Measurements from ENCODE around the gene DCLRE1C.
"Not testable (repeated sequence)": the region's sequence is repeated elsewhere in the genome, so short reads cannot be mapped to it uniquely, and the experiment has no call there.

The DCLRE1C gene

DNA sequence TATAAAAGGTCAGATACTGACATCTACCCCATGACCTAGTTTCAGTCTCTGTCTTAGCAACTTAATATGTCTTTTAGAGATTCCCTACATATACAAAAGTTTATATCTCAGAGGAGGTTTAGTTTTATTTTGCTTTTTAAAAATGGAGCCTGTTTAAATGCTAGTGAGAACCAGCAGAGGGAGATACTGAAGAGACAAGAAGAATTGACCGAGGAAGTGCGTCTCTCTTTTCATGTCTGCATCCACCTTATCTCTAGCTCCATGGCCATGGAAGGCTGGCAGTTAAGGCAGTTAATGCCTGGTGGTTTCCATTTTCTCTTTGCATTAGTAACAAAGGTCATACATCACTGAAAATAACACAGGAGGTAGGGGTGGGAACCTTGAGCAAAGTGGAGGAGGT lies 64.6 kb downstream of the DCLRE1C start:
- WGBS (ENCODE audit: insufficient coverage, insufficient read length), result no CpG with 5 or more reads among the region's 2 CpGs
- Histone ChIP-seq H3K27me3 (ENCODE audit: control insufficient read depth, insufficient read depth, low read length) (no peaks in the 10 kb centered on the region), H3K36me3 (ENCODE audit: control insufficient read depth, insufficient read depth, low read length) (no peaks in the 10 kb centered on the region; the same call in 1 of the 2 replicates), H3K4me1 (ENCODE audit: control insufficient read depth, insufficient read depth, low read length) (no peaks in the 10 kb centered on the region), H3K4me3 (ENCODE audit: low read length) (no peak overlapping the region), H3K9me3 (ENCODE audit: control insufficient read depth, insufficient read depth, low read length) (no peaks in the 10 kb centered on the region), H3K27ac (ENCODE audit: low read length) (no peak overlapping the region)
- no peak for DNase-seq (ENCODE audit: low read depth, low spot score)

DNA sequence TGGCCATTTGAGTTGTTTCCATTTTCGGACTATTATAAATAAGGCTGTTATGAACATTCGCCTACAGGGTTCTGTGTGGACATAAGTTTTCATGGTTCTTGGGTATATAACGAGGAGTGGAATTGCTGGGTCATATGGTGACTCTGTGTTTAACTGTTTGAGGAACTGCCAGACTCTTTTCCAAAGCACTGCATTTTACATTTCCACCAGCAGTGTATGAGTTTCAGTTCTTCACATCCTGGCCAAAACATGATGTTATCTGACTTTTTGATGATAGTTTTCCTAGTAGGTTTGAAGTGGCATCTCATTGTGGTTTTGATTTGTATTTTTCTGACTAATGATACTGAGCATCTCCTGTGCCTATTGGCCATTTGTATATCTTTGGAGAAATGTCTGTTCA lies 69.8 kb downstream of the DCLRE1C start:
- no CpG with 5 or more reads among the region's 3 CpGs for WGBS (ENCODE audit: insufficient coverage, insufficient read length)
- no peaks in the 10 kb centered on the region; the same call in 1 of the 2 replicates for H3K36me3 ChIP-seq (ENCODE audit: control insufficient read depth, insufficient read depth, low read length)
- H3K27me3 ChIP-seq (ENCODE audit: control insufficient read depth, insufficient read depth, low read length), result no peaks in the 10 kb centered on the region
- H3K4me1 ChIP-seq (ENCODE audit: control insufficient read depth, insufficient read depth, low read length), result no peaks in the 10 kb centered on the region
- no peak overlapping the region for H3K27ac ChIP-seq (ENCODE audit: low read length)
- DNase-seq (ENCODE audit: low read depth, low spot score), result no peak
- no peak overlapping the region for H3K4me3 ChIP-seq (ENCODE audit: low read length)
- H3K9me3 ChIP-seq (ENCODE audit: control insufficient read depth, insufficient read depth, low read length), result no peaks in the 10 kb centered on the region

DNA sequence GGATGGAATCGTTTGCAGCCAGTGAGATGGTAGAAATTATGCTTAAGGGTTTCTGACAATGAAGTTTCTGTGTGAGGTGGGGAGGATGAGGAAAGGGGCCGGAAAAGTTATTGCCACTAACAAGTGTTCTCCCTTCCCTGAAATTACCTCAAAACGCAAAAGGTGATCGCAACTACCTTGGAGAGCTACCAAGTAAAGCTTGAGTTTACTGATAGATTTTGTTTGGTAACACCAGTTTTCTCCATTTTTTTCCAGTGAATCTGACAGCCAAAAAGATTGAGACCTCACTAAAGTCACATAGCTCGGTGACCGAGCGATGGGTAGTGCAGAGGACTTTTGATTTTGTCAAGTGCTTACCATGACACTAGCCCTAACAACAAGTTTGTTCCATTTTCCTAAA lies 73.7 kb downstream of the DCLRE1C start:
- peak overlapping the region; percentile 24; the same call in 1 of the 2 replicates for H3K4me3 ChIP-seq (ENCODE audit: low read length)
- no peak overlapping the region for H3K27ac ChIP-seq (ENCODE audit: low read length)
- no peaks in the 10 kb centered on the region for H3K27me3 ChIP-seq (ENCODE audit: control insufficient read depth, insufficient read depth, low read length)
- WGBS (ENCODE audit: insufficient coverage, insufficient read length), result no CpG with 5 or more reads among the region's 7 CpGs
- no peaks in the 10 kb centered on the region for H3K36me3 ChIP-seq (ENCODE audit: control insufficient read depth, insufficient read depth, low read length)
- no peaks in the 10 kb centered on the region; the same call in 1 of the 2 replicates for H3K4me1 ChIP-seq (ENCODE audit: control insufficient read depth, insufficient read depth, low read length)
- no peak for DNase-seq (ENCODE audit: low read depth, low spot score)
- H3K9me3 ChIP-seq (ENCODE audit: control insufficient read depth, insufficient read depth, low read length), result no peaks in the 10 kb centered on the region

DNA sequence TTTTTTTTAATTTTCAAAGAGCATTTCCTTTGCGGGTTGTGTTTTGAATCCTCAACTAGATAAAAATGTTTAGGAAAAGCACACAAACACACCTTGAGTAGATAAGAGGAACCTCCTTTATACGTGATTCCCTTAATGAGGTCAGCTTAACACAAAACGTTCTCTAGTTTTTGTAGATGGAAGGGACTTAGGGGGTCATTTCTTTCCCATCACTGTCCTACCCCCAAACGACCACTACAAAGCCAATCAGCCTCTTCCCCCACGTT lies 74.0 kb downstream of the DCLRE1C start:
- Histone ChIP-seq H3K9me3 (ENCODE audit: control insufficient read depth, insufficient read depth, low read length) (no peaks in the 10 kb centered on the region), H3K4me1 (ENCODE audit: control insufficient read depth, insufficient read depth, low read length) (no peaks in the 10 kb centered on the region; the same call in 1 of the 2 replicates), H3K36me3 (ENCODE audit: control insufficient read depth, insufficient read depth, low read length) (no peaks in the 10 kb centered on the region), H3K4me3 (ENCODE audit: low read length) (peak overlapping the region; percentile 24; the same call in 1 of the 2 replicates), H3K27me3 (ENCODE audit: control insufficient read depth, insufficient read depth, low read length) (no peaks in the 10 kb centered on the region), H3K27ac (ENCODE audit: low read length) (no peak overlapping the region)
- no peak for DNase-seq (ENCODE audit: low read depth, low spot score)
- no CpG with 5 or more reads among the region's 5 CpGs for WGBS (ENCODE audit: insufficient coverage, insufficient read length)

DNA sequence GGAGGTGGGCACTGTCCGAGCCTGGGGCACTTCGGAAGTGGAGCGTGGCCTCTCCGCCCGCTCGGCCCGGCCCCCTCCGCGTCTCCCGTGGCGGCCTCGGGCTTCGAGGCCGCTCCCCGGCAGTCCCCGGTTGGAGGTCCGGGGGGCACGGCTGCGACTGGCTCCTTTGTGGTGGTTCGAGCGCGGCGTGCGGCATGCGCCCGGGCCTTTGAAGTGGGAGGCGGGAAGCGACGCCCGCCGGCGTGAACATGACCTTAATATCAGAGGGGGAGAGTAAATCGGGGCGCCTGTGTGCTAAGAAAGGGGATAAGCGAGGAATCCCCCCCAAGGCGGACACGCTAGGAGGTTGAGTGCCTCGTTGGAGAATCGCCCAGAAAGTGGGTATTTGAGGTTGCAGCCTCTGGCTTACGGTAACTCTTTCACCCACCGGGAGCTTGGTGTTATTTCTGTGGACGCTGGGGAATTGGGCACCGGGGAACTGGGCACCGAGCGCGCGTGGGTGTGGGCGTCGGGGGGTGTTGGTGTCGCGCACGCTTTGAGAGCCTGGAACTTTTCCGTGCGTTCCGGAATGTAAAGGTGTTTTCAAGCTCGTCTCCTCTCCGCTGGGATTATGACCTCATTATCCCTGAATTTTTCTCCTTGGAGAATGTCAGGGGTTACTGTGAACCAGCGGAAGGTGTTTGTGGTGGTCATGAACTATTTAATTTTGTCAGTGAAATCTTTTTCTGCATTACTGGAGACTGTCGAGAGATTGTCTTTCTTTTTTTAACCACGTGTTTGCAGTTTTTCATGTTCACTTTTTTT lies 74.6 kb downstream of the DCLRE1C start:
- Histone ChIP-seq H3K27me3 (ENCODE audit: control insufficient read depth, insufficient read depth, low read length) (no peaks in the 10 kb centered on the region), H3K4me3 (ENCODE audit: low read length) (peak overlapping the region; percentile 95), H3K4me1 (ENCODE audit: control insufficient read depth, insufficient read depth, low read length) (no peaks in the 10 kb centered on the region; the same call in 1 of the 2 replicates), H3K9me3 (ENCODE audit: control insufficient read depth, insufficient read depth, low read length) (no peaks in the 10 kb centered on the region), H3K36me3 (ENCODE audit: control insufficient read depth, insufficient read depth, low read length) (no peaks in the 10 kb centered on the region), H3K27ac (ENCODE audit: low read length) (no peak overlapping the region)
- DNase-seq (ENCODE audit: low read depth, low spot score), result no peak
- WGBS (ENCODE audit: insufficient coverage, insufficient read length), result no CpG with 5 or more reads among the region's 60 CpGs

DNA sequence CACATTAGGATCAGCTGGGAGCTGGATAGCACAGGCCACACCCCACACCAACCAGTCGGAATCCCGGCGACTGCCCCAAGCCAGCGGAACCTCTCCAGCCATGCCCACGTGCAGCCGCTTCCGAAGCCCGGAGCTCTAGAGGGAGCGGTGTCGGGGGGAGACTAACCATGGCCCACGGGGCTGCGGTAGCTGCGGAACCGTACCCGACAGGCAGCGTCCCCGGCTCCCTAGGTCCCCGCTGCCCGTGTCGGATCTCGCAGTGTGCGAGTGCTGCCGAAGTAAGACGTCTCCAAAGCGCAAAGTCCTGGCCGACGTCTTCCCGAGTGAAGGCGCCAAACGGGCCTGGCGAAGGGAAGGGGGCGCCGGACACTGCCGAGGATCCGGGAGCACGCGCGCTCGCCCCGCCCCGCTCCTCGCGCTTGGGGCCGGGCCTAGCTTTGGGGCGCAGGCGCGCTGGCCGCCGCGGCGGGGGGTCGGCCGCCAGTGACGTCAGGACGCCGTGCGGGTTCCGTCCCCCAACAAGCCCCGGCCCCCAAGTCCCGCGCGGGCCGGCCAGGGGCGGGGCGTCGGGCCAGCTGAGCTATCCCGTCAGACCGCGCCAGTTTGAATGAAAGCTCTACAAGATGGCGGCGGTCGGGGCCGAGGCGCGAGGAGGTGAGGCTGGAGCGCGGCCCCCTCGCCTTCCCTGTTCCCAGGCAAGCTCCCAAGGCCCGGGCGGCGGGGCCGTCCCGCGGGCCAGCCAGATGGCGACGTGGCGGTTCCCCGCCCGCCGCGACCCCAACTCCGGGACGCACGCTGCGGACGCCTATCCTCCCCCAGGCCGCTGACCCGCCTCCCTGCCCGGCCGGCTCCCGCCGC lies 75.4 kb downstream of the DCLRE1C start, which contains the start of gene SUV39H2:
Gene SUV39H2, plus strand, starts transcription at position 601 of the 858 bp plus-strand sequence. Its CDS starts 23 bp downstream, at position 624.
- Histone ChIP-seq H3K36me3 (ENCODE audit: control insufficient read depth, insufficient read depth, low read length) (no peaks in the 10 kb centered on the region), H3K4me3 (ENCODE audit: low read length) (peak within 1 kb of the TSS; percentile 95), H3K9me3 (ENCODE audit: control insufficient read depth, insufficient read depth, low read length) (no peaks in the 10 kb centered on the region), H3K4me1 (ENCODE audit: control insufficient read depth, insufficient read depth, low read length) (no peaks in the 10 kb centered on the region; the same call in 1 of the 2 replicates), H3K27ac (ENCODE audit: low read length) (no peak within 1 kb of the TSS), H3K27me3 (ENCODE audit: control insufficient read depth, insufficient read depth, low read length) (no peaks in the 10 kb centered on the region)
- DNase-seq (ENCODE audit: low read depth, low spot score), result peak; percentile 61
- no CpG with 5 or more reads among the region's 102 CpGs for WGBS (ENCODE audit: insufficient coverage, insufficient read length)

DNA sequence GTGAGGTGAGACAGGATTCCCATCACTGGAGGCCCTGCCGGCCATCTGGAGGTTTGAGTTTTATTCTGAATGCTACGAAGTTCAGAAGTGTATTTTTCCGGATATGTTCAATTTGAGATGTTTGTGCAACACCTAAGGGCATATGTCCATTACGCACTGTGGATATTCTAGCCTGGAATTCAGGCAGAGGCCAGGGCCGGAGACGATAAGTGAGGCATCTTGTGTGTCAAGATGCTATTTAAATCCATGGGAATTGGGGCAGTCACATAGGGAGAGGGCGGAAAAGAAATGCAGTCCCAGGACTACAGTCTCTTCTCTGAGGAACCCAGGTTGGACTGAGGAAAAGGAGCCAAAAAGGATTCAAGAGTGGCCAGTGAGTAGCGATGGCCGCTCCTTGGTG lies 77.1 kb downstream of the DCLRE1C start:
- no peaks in the 10 kb centered on the region for H3K36me3 ChIP-seq (ENCODE audit: control insufficient read depth, insufficient read depth, low read length)
- WGBS (ENCODE audit: insufficient coverage, insufficient read length), result no CpG with 5 or more reads among the region's 9 CpGs
- H3K4me1 ChIP-seq (ENCODE audit: control insufficient read depth, insufficient read depth, low read length), result no peaks in the 10 kb centered on the region; the same call in 1 of the 2 replicates
- no peak overlapping the region for H3K27ac ChIP-seq (ENCODE audit: low read length)
- no peak overlapping the region for H3K4me3 ChIP-seq (ENCODE audit: low read length)
- no peaks in the 10 kb centered on the region for H3K9me3 ChIP-seq (ENCODE audit: control insufficient read depth, insufficient read depth, low read length)
- no peak for DNase-seq (ENCODE audit: low read depth, low spot score)
- no peaks in the 10 kb centered on the region for H3K27me3 ChIP-seq (ENCODE audit: control insufficient read depth, insufficient read depth, low read length)

DNA sequence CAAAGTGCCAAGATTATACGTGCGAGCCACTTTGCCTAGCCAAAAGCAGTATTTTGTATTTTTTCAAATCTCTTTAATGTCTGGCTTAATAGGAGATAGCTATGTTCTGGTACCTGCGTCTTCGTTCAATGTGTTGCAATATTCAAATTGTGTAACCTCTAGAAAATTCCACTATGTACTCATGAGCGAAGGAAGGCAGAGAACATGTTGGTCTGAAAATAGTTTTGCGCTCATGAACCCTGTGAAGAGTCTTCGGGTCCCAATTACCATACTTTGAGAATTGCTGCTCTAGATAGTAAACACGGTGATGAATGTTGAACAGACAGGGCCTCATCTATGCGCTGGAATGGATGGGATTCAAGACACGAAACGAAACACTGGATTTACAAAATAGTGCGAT lies 78.0 kb downstream of the DCLRE1C start:
- H3K27ac ChIP-seq (ENCODE audit: low read length), result no peak overlapping the region
- WGBS (ENCODE audit: insufficient coverage, insufficient read length), result no CpG with 5 or more reads among the region's 12 CpGs
- no peak overlapping the region for H3K4me3 ChIP-seq (ENCODE audit: low read length)
- H3K4me1 ChIP-seq (ENCODE audit: control insufficient read depth, insufficient read depth, low read length), result no peaks in the 10 kb centered on the region; the same call in 1 of the 2 replicates
- no peaks in the 10 kb centered on the region for H3K9me3 ChIP-seq (ENCODE audit: control insufficient read depth, insufficient read depth, low read length)
- H3K36me3 ChIP-seq (ENCODE audit: control insufficient read depth, insufficient read depth, low read length), result no peaks in the 10 kb centered on the region
- H3K27me3 ChIP-seq (ENCODE audit: control insufficient read depth, insufficient read depth, low read length), result no peaks in the 10 kb centered on the region
- no peak for DNase-seq (ENCODE audit: low read depth, low spot score)

DNA sequence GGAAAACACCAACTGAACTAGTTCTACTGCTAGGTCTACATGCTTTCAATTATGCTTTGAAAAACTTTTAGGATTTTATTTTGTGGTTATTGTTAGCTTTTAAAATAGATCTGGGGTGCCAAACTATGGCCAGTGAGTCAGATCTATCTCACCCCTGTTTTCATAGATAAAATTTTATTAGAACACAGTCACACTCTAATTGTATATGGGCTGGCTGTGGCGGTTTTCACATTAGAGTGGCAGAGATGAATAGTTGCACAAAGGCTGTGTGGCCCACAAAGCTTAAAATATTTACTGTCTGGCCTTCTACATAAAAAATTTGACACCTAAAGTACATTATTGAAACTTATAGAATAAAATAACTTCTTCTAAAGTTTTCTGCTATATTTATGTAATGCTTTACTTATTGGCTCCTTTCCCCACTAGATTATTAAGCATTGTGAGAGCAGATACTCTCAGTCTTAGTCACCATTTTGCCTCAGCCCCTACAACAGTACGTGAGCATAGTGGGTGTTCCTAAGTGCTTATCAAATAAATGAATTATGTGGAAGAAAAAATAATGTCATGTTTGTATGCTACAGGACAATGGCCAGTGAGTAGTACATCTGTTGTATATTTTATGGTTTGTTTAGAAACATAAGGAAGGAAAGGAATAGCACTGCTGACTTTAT lies 80.7 kb downstream of the DCLRE1C start:
- no peak overlapping the region for H3K27ac ChIP-seq (ENCODE audit: low read length)

DNA sequence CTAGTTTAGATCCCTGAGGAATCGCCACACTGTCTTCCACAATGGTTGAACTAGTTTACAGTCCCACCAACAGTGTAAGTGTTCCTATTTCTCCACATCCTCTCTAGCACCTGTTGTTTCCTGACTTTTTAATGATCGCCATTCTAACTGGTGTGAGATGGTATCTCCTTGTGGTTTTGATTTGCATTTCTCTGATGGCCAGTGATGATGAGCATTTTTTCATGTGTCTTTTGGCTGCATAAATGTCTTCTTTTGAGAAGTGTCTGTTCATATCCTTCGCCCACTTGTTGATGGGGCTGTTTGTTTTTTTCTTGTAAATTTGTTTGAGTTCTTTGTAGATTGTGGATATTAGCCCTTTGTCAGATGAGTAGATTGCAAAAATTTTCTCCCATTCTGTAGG lies 89.0 kb downstream of the DCLRE1C start:
- no CpG with 5 or more reads among the region's 3 CpGs for WGBS (ENCODE audit: insufficient coverage, insufficient read length)
- not testable (repeated sequence) for H3K4me3 ChIP-seq (ENCODE audit: low read length); H3K9me3 ChIP-seq (ENCODE audit: control insufficient read depth, insufficient read depth, low read length); H3K27me3 ChIP-seq (ENCODE audit: control insufficient read depth, insufficient read depth, low read length); H3K36me3 ChIP-seq (ENCODE audit: control insufficient read depth, insufficient read depth, low read length); H3K4me1 ChIP-seq (ENCODE audit: control insufficient read depth, insufficient read depth, low read length); DNase-seq (ENCODE audit: low read depth, low spot score); H3K27ac ChIP-seq (ENCODE audit: low read length)

More for the DNA sequence above, 80.7 kb downstream of the DCLRE1C start:
- H3K27me3 ChIP-seq (ENCODE audit: control insufficient read depth, insufficient read depth, low read length), result no peaks in the 10 kb centered on the region
- H3K9me3 ChIP-seq (ENCODE audit: control insufficient read depth, insufficient read depth, low read length), result no peaks in the 10 kb centered on the region
- H3K4me3 ChIP-seq (ENCODE audit: low read length), result no peak overlapping the region
- H3K36me3 ChIP-seq (ENCODE audit: control insufficient read depth, insufficient read depth, low read length), result peaks cover 2% of the 10 kb centered on the region; the same call in 1 of the 2 replicates
- DNase-seq (ENCODE audit: low read depth, low spot score), result no peak
- WGBS (ENCODE audit: insufficient coverage, insufficient read length), result no CpG with 5 or more reads among the region's 2 CpGs
- H3K4me1 ChIP-seq (ENCODE audit: control insufficient read depth, insufficient read depth, low read length), result no peaks in the 10 kb centered on the region; the same call in 1 of the 2 replicates

Measured in iPS DF 6.9 (cell line).